OCI-LY3 (cell line): ENCODE results near the gene MTCH1.

ENCODE experiments used
- H2AFZ ChIP-seq: fragments of 200-600, 300-600 bp; shearing (Covaris generic); 2 replicates; pipeline ENCODE4 v1.6.0; 2014; ENCODE audit warnings: antibody characterized with exemption, low read depth, low read length
- H3K27ac ChIP-seq: fragments of 200-600, 300-600 bp; sonication (generic); 2 replicates; pipeline ENCODE4 v1.5.1; 2014; ENCODE audit warnings: mild to moderate bottlenecking, low read length, moderate library complexity, mixed read lengths
- H3K27me3 ChIP-seq: fragments of 200-600, 300-600 bp; sonication (generic); 2 replicates; pipeline ENCODE4 v1.6.1; 2014; ENCODE audit warnings: low read depth, low read length, mixed read lengths
- H3K36me3 ChIP-seq: fragments of 200-600, 300-600 bp; sonication (generic); replicated peaks from 2 replicates; pipeline ENCODE3; 2014; ENCODE audit warnings: low read depth, low read length, mixed read lengths
- H3K4me1 ChIP-seq: fragments of 300-600, 200-600 bp; sonication (generic); 2 replicates; pipeline ENCODE4 v1.6.1; 2014; ENCODE audit warnings: low read length, mixed read lengths
- H3K4me2 ChIP-seq: fragments of 200-600, 300-600 bp; sonication (generic); 2 replicates; pipeline ENCODE4 v1.6.1; 2014; ENCODE audit warnings: low read length, mixed read lengths
- H3K4me3 ChIP-seq: fragments of 300-600, 200-600 bp; sonication (generic); 2 replicates; pipeline ENCODE4 v1.5.1; 2014; ENCODE audit warnings: antibody characterized with exemption, mild to moderate bottlenecking, low read length, moderate library complexity
- H3K79me2 ChIP-seq: fragments of 300-600, 200-600 bp; shearing (Covaris generic); 2 replicates; pipeline ENCODE4 v1.6.1; 2014; ENCODE audit warnings: mild to moderate bottlenecking, low read length, mixed read lengths
- H3K9ac ChIP-seq: fragments of 300-600, 200-600 bp; shearing (Covaris generic); 2 replicates; pipeline ENCODE4 v1.6.0; 2014; ENCODE audit warnings: mild to moderate bottlenecking, low read length, moderate library complexity
- H3K9me3 ChIP-seq: fragments of 200-600, 300-600 bp; shearing (Covaris generic); 2 replicates; pipeline ENCODE4 v1.6.1; 2014; ENCODE audit warnings: low read length, mixed read lengths; ENCODE audit not compliant: insufficient read depth
- H4K20me1 ChIP-seq: fragments of 200-600, 300-600 bp; sonication (generic); 2 replicates; pipeline ENCODE4 v1.6.1; 2016; ENCODE audit warnings: low read length, mixed read lengths; ENCODE audit not compliant: insufficient read depth
- EZH2phosphoT487 ChIP-seq: fragments of 200-600 bp; shearing (Covaris generic); IDR thresholded peaks from 2 replicates; pipeline ENCODE4 v1.6.1; 2018; ENCODE audit warnings: antibody characterized with exemption, mixed run types, low read depth
- TF ChIP-seq, protein P1 (sequence below): fragments of 200-600, 300-600 bp; sonication (generic); IDR thresholded peaks from 2 replicates; pipeline ENCODE4 v1.5.1; 2014; ENCODE audit warnings: antibody characterized with exemption, low read length, low read depth

The MTCH1 gene

GRCh38 chr6:36976931-36977330, 9.1 kb downstream of the MTCH1 start:
- Histone ChIP-seq H4K20me1 (peaks cover 29% of the 10 kb centered on the region), H3K4me3 (no peak overlapping the region), H3K9me3 (no peaks in the 10 kb centered on the region), H3K27me3 (no peaks in the 10 kb centered on the region), H2AFZ (no peak overlapping the region), H3K27ac (no peak overlapping the region), H3K4me2 (no peak overlapping the region), H3K9ac (no peak overlapping the region), H3K36me3 (peaks cover 64% of the 10 kb centered on the region), H3K4me1 (no peaks in the 10 kb centered on the region), H3K79me2 (peaks cover 31% of the 10 kb centered on the region)
- TF ChIP-seq, protein P1, sequence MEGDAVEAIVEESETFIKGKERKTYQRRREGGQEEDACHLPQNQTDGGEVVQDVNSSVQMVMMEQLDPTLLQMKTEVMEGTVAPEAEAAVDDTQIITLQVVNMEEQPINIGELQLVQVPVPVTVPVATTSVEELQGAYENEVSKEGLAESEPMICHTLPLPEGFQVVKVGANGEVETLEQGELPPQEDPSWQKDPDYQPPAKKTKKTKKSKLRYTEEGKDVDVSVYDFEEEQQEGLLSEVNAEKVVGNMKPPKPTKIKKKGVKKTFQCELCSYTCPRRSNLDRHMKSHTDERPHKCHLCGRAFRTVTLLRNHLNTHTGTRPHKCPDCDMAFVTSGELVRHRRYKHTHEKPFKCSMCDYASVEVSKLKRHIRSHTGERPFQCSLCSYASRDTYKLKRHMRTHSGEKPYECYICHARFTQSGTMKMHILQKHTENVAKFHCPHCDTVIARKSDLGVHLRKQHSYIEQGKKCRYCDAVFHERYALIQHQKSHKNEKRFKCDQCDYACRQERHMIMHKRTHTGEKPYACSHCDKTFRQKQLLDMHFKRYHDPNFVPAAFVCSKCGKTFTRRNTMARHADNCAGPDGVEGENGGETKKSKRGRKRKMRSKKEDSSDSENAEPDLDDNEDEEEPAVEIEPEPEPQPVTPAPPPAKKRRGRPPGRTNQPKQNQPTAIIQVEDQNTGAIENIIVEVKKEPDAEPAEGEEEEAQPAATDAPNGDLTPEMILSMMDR, result no peak
- no peak for TF ChIP-seq EZH2phosphoT487

GRCh38 chr6:36976509-36976908, 9.5 kb downstream of the MTCH1 start:
- no peak for TF ChIP-seq EZH2phosphoT487
- TF ChIP-seq, protein P1, result no peak
- H3K27ac ChIP-seq, result no peak overlapping the region
- no peak overlapping the region for H2AFZ ChIP-seq
- no peak overlapping the region for H3K9ac ChIP-seq
- H3K4me2 ChIP-seq, result no peak overlapping the region
- peaks cover 25% of the 10 kb centered on the region for H4K20me1 ChIP-seq
- H3K27me3 ChIP-seq, result no peaks in the 10 kb centered on the region
- H3K36me3 ChIP-seq, result peaks cover 68% of the 10 kb centered on the region
- peaks cover 27% of the 10 kb centered on the region for H3K79me2 ChIP-seq
- H3K4me3 ChIP-seq, result no peak overlapping the region
- H3K4me1 ChIP-seq, result no peaks in the 10 kb centered on the region
- H3K9me3 ChIP-seq, result no peaks in the 10 kb centered on the region

- Histone ChIP-seq H3K27ac (no peak overlapping the region), H3K79me2 (peaks cover 21% of the 10 kb centered on the region), H3K36me3 (peaks cover 74% of the 10 kb centered on the region)
Measured at GRCh38 chr6:36976007-36976264, 10.1 kb downstream of the MTCH1 start.

GRCh38 chr6:36975231-36976006, 10.6 kb downstream of the MTCH1 start:
- no peak for TF ChIP-seq EZH2phosphoT487
- TF ChIP-seq, protein P1, result no peak
- H2AFZ ChIP-seq, result no peak overlapping the region
- no peak overlapping the region for H3K4me3 ChIP-seq
- no peaks in the 10 kb centered on the region for H3K9me3 ChIP-seq
- H4K20me1 ChIP-seq, result peaks cover 14% of the 10 kb centered on the region
- H3K4me1 ChIP-seq, result no peaks in the 10 kb centered on the region
- H3K9ac ChIP-seq, result no peak overlapping the region
- H3K27ac ChIP-seq, result no peak overlapping the region
- peaks cover 16% of the 10 kb centered on the region for H3K79me2 ChIP-seq
- peaks cover 77% of the 10 kb centered on the region for H3K36me3 ChIP-seq
- H3K27me3 ChIP-seq, result no peaks in the 10 kb centered on the region
- no peak overlapping the region for H3K4me2 ChIP-seq

More at GRCh38 chr6:36976007-36976264, 10.1 kb downstream of the MTCH1 start:
- Histone ChIP-seq H3K4me1 (no peaks in the 10 kb centered on the region), H4K20me1 (peaks cover 19% of the 10 kb centered on the region), H2AFZ (no peak overlapping the region), H3K4me2 (no peak overlapping the region), H3K9me3 (no peaks in the 10 kb centered on the region), H3K4me3 (no peak overlapping the region), H3K9ac (no peak overlapping the region), H3K27me3 (no peaks in the 10 kb centered on the region)
- TF ChIP-seq EZH2phosphoT487, result no peak
- TF ChIP-seq, protein P1, result no peak
